Smooth muscle cell (in vitro differentiated cells): ENCODE measurements around the gene UQCR11. TPM values are rescaled to one million over a fixed set of nuclear protein-coding genes. Genes with fewer than 3 reads are reported as not detected.
A peak's percentile ranks its signal among the peaks of the same experiment; 100 is the strongest.

ENCODE experiments used
- DNase-seq: peaks from one replicate; lab custom pipeline; 2025; ENCODE audit not compliant: unreplicated experiment; lab: John Stamatoyannopoulos, UW
- H2AFZ ChIP-seq: fragments of 200-600 bp; sonication (generic); 2 replicates; pipeline ENCODE4 v1.6.0; 2016; ENCODE audit warnings: antibody characterized with exemption, low read depth, mild to moderate bottlenecking
- H3F3A ChIP-seq: fragments of 200-600 bp; sonication (generic); 2 replicates; pipeline ENCODE4 v1.6.0; 2017; ENCODE audit warnings: antibody characterized with exemption, low read depth
- H3K27ac ChIP-seq: fragments of 200-600 bp; sonication (generic); 2 replicates; pipeline ENCODE4 v1.5.1; 2016; ENCODE audit warnings: low read depth, mild to moderate bottlenecking
- H3K27me3 ChIP-seq: fragments of 200-600 bp; sonication (generic); 2 replicates; pipeline ENCODE4 v1.6.1; 2016; ENCODE audit warnings: low read depth, mild to moderate bottlenecking
- H3K36me3 ChIP-seq: fragments of 200-600 bp; sonication (generic); 2 replicates; pipeline ENCODE4 v1.5.1; 2016; ENCODE audit warnings: low read depth
- H3K4me1 ChIP-seq: fragments of 200-600 bp; sonication (generic); 2 replicates; pipeline ENCODE4 v1.5.1; 2016; ENCODE audit warnings: low read depth
- H3K4me2 ChIP-seq: fragments of 200-600 bp; sonication (generic); 2 replicates; pipeline ENCODE4 v1.6.0; 2016; ENCODE audit warnings: mild to moderate bottlenecking
- H3K4me3 ChIP-seq: fragments of 200-600 bp; sonication (generic); 2 replicates; pipeline ENCODE4 v1.5.1; 2016; ENCODE audit warnings: mild to moderate bottlenecking
- H3K79me2 ChIP-seq: fragments of 200-600 bp; sonication (generic); 2 replicates; pipeline ENCODE4 v1.6.0; 2016; ENCODE audit warnings: low read depth, mild to moderate bottlenecking
- H3K9ac ChIP-seq: fragments of 200-600 bp; sonication (generic); 2 replicates; pipeline ENCODE4 v1.6.0; 2016; ENCODE audit warnings: low read depth
- H3K9me3 ChIP-seq: fragments of 200-600 bp; sonication (generic); replicated peaks from 2 replicates; pipeline ENCODE4 v1.5.1; 2016; ENCODE audit warnings: low read depth
- H4K20me1 ChIP-seq: fragments of 200-600 bp; sonication (generic); 2 replicates; pipeline ENCODE4 v1.6.0; 2016; ENCODE audit warnings: low read depth
- WGBS: methylation state at CpG from one replicate; pipeline ENCODE4 v1.1.7; 2016; ENCODE audit warnings: low lambda C conversion rate; 5-methylcytosine and 5-hydroxymethylcytosine counted together
- polyA plus RNA-seq: library from polyadenylated mRNA; unstranded; fragments of >200 nt; fragmentation: Nextera tagmentation; extraction: Ambion mirVana; gene quantifications from 2 replicates; pipeline ENCODE4 v1.2.1, GENCODE V29; 2016
- total RNA-seq: library from RNA; depleted of rRNA; stranded (reverse); fragments of >200 nt; gene quantifications from 2 replicates; pipeline ENCODE4 v1.2.3, GENCODE V29; 2014
- TF ChIP-seq, protein P1 (sequence below): fragments of 200-600 bp; sonication (generic); IDR thresholded peaks from 2 replicates; pipeline ENCODE4 v1.5.1; 2017; ENCODE audit warnings: borderline replicate concordance, mild to moderate bottlenecking, antibody characterized with exemption; ENCODE audit not compliant: insufficient read depth, poor library complexity, severe bottlenecking

Gene UQCR11
- total and polyA plus RNA-seq, 2 experiments from 2014 or later = 32.3 to 592 TPM

- Histone ChIP-seq H2AFZ (no peak overlapping the region), H3K9me3 (no peaks in the 10 kb centered on the region), H3K9ac (no peak overlapping the region), H3F3A (no peaks in the 10 kb centered on the region), H3K4me1 (peaks cover 11% of the 10 kb centered on the region), H3K4me3 (no peak overlapping the region), H3K36me3 (no peaks in the 10 kb centered on the region), H3K27me3 (no peaks in the 10 kb centered on the region), H4K20me1 (peaks cover 14% of the 10 kb centered on the region), H3K27ac (no peak overlapping the region), H3K4me2 (no peak overlapping the region), H3K79me2 (peaks cover 25% of the 10 kb centered on the region)
- DNase-seq = no peak
- TF ChIP-seq, protein P1, sequence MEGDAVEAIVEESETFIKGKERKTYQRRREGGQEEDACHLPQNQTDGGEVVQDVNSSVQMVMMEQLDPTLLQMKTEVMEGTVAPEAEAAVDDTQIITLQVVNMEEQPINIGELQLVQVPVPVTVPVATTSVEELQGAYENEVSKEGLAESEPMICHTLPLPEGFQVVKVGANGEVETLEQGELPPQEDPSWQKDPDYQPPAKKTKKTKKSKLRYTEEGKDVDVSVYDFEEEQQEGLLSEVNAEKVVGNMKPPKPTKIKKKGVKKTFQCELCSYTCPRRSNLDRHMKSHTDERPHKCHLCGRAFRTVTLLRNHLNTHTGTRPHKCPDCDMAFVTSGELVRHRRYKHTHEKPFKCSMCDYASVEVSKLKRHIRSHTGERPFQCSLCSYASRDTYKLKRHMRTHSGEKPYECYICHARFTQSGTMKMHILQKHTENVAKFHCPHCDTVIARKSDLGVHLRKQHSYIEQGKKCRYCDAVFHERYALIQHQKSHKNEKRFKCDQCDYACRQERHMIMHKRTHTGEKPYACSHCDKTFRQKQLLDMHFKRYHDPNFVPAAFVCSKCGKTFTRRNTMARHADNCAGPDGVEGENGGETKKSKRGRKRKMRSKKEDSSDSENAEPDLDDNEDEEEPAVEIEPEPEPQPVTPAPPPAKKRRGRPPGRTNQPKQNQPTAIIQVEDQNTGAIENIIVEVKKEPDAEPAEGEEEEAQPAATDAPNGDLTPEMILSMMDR = no peak
- 84% methylated on average over 4 of the region's 4 CpGs for WGBS
These were observed 35.3 kb downstream of the UQCR11 start for GRCh38 chr19:1569997-1570396.

DNA sequence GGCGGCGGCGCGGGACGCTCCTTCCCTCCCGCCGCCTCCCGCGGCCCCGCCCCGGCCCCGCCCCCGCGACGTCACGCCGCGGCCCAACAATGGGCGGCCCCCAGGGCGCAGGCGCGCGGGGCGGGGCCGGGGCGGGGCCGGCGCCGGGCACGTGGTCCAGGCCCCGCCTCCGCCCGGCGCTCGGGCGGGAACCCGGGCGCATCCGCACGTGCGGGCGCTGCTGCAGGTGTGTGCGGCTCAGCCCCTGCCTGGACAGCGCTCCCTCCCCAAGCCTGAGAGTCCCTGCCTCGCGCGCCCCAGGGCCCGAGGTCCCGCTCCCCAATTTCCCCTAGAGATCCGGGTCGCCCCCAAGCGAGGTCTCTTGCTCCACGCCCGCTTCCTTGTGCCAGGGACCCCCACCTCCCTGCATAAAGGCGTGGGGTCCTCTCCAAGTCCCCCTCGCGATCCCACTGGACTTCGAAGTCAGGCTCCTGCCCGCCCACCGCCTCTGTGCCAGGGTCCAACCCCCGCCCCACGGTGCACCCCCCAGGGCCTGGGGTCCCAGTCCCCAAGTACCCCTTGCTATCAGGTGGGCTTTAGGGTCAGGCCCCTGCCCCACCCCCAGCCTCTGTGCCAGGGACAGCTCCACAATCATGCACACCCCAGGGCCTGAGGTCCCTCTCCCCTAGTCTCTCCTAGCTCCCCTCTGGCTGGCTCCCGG is 36.8 kb downstream of the UQCR11 start, which contains the start of gene MEX3D:
Gene MEX3D (minus strand): TSS at position 6 of the 700 bp plus-strand sequence. CDS start 267 bp downstream, outside the sequence.
- Histone ChIP-seq H3K4me1 (peaks cover 11% of the 10 kb centered on the region), H3K27ac (peak within 1 kb of the TSS; percentile 97)

DNA sequence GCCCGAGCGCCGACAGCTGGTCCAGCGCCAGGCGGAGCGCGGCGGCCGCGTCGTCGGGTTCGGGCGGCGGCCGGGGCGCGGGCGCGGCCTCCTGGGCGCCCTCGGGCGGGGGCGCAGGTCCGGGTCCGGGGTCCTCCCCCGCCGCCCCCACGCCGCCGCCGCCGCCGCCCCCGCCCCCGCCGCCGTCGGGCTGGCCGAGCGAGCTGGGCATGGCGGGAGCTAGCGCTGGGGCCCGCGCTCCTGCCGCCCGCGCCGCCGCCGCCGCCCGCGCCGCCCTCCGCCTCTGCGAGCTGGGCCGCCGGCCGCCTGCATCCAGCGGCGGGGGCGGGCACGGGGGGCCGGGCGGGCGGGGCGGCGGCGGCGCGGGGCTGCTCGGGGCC is 37.4 kb downstream of the UQCR11 start:
- Histone ChIP-seq H3K4me1 (peaks cover 11% of the 10 kb centered on the region), H3K27me3 (no peaks in the 10 kb centered on the region), H3K9ac (no peak overlapping the region), H3K27ac (no peak overlapping the region), H3F3A (no peaks in the 10 kb centered on the region), H3K9me3 (no peaks in the 10 kb centered on the region), H4K20me1 (peaks cover 36% of the 10 kb centered on the region), H3K4me3 (peak overlapping the region; percentile 84), H3K36me3 (no peaks in the 10 kb centered on the region), H3K4me2 (no peak overlapping the region), H2AFZ (no peak overlapping the region), H3K79me2 (peaks cover 46% of the 10 kb centered on the region)
- no peak for DNase-seq
- no CpG with 5 or more reads among the region's 73 CpGs for WGBS
- TF ChIP-seq, protein P1 = no peak

More for the DNA sequence above, 36.8 kb downstream of the UQCR11 start, which contains the start of gene MEX3D:
- peaks cover 30% of the 10 kb centered on the region for H4K20me1 ChIP-seq
- DNase-seq = peak; percentile 16
- peak within 1 kb of the TSS; percentile 98 for H3K9ac ChIP-seq
- peak within 1 kb of the TSS; percentile 84 for H3K4me3 ChIP-seq
- WGBS = 34% methylated on average over 17 of the region's 63 CpGs
- H2AFZ ChIP-seq = no peak within 1 kb of the TSS
- no peaks in the 10 kb centered on the region for H3K36me3 ChIP-seq
- no peaks in the 10 kb centered on the region for H3K27me3 ChIP-seq
- TF ChIP-seq, protein P1 = no peak
- no peaks in the 10 kb centered on the region for H3F3A ChIP-seq
- peaks cover 40% of the 10 kb centered on the region for H3K79me2 ChIP-seq
- H3K9me3 ChIP-seq = no peaks in the 10 kb centered on the region
- peak within 1 kb of the TSS; percentile 95 for H3K4me2 ChIP-seq
